HCT116 (cell line): Measurements from ENCODE around the gene INPP5K. TPM values are rescaled to one million over a fixed set of nuclear protein-coding genes. Genes with fewer than 3 reads are reported as not detected.

Source experiments
- ATAC-seq: fragments of 200-7000 bp; cut with Tn5 transposase; 2 replicates; pipeline ENCODE4 v1.9.1; 2020; ENCODE audit warnings: mild to moderate bottlenecking, moderate library complexity
- BruUV-seq: library from RNA; stranded (reverse); fragments of 400-500 nt; replicated peaks from 2 replicates; lab custom pipeline; 2021; lab: Mats Ljungman, UMichigan
- CTCF ChIA-PET: fragments of 300-600 bp; sonication (Branson Sonifier 250); formaldehyde crosslinking; loops from one replicate; lab custom pipeline; 2021; ENCODE audit warnings: antibody characterized with exemption; lab: Charles Lee
- POLR2A ChIA-PET: fragments of 300-600, 350-600 bp; sonication (Branson Sonifier 250); formaldehyde crosslinking; loops from one replicate; lab custom pipeline; 2021; ENCODE audit warnings: antibody characterized with exemption; lab: Charles Lee
- RAD21 ChIA-PET, 2 experiments: fragments of 300-600 bp; sonication (Branson Sonifier 250); formaldehyde crosslinking; loops; one replicate each; lab custom pipeline; 2023; ENCODE audit warnings: low total read pairs in 2 of 2; ENCODE audit not compliant: uncharacterized antibody in 2 of 2, unreplicated experiment in 2 of 2, low non-redundant PET in 1 of 2; lab: Charles Lee
- DNase-seq: peaks from one replicate; pipeline ENCODE4 v3.0.0-alpha.2; 2010; ENCODE audit warnings: low read depth, low spot score
- H2AFZ ChIP-seq: fragments of 200-600 bp; shearing (Covaris generic), sonication (generic); 2 replicates; pipeline ENCODE4 v1.6.1; 2017; ENCODE audit warnings: low read depth, mixed run types, mixed read lengths, antibody characterized with exemption, low read length; ENCODE audit not compliant: poor library complexity, severe bottlenecking
- H3K27ac ChIP-seq: 2 replicates; pipeline ENCODE4 v1.5.1; 2012; ENCODE audit warnings: low read depth, low read length
- H3K27me3 ChIP-seq: fragments of 200-600 bp; sonication (generic); 2 replicates; pipeline ENCODE4 v1.6.1; 2016; ENCODE audit warnings: mixed run types, low read length, mixed read lengths; ENCODE audit not compliant: insufficient read depth
- H3K36me3 ChIP-seq, 2 experiments: fragments of 200-500 bp in 1 of 2; fragments of 200-600 bp in 1 of 2; sonication (Bioruptor generic) in 1 of 2; sonication (generic) in 1 of 2; 2 replicates each; pipeline versions ENCODE4 v1.5.1 to v1.6.1; 2014 to 2016; ENCODE audit warnings: low read length in 2 of 2, inconsistent platforms in 1 of 2, mixed read lengths in 1 of 2, mixed run types in 1 of 2; ENCODE audit not compliant: insufficient read depth in 2 of 2, control insufficient read depth in 1 of 2
- H3K4me1 ChIP-seq, 2 experiments: fragments of 200-600 bp in 1 of 2; sonication (generic) in 1 of 2; 2 replicates each; pipeline versions ENCODE4 v1.5.1 to v1.6.1; 2012 to 2017; ENCODE audit warnings: low read length in 2 of 2, inconsistent platforms in 1 of 2, mild to moderate bottlenecking in 1 of 2, mixed read lengths in 1 of 2, mixed run types in 1 of 2, moderate library complexity in 1 of 2; ENCODE audit not compliant: insufficient read depth in 2 of 2, control insufficient read depth in 1 of 2
- H3K4me2 ChIP-seq: fragments of 200-600 bp; sonication (generic); 2 replicates; pipeline ENCODE4 v1.6.1; 2017; ENCODE audit warnings: mixed run types, low read length, mixed read lengths
- H3K4me3 ChIP-seq, 2 experiments: fragments of 200-600 bp in 1 of 2; sonication (generic) in 1 of 2; replicated peaks in 1 of 2; 2 replicates each; pipeline ENCODE4 v1.5.1; 2011 to 2016; ENCODE audit warnings: low read length in 2 of 2, control low read depth in 1 of 2, low read depth in 1 of 2, mild to moderate bottlenecking in 1 of 2, mixed read lengths in 1 of 2, mixed run types in 1 of 2
- H3K79me2 ChIP-seq: fragments of 200-600 bp; sonication (generic); 2 replicates; pipeline ENCODE4 v1.6.1; 2017; ENCODE audit warnings: mild to moderate bottlenecking, mixed run types, low read length, moderate library complexity, mixed read lengths; ENCODE audit not compliant: insufficient read depth
- H3K9ac ChIP-seq: fragments of 200-600 bp; sonication (generic); 2 replicates; pipeline ENCODE4 v1.6.1; 2016; ENCODE audit warnings: low read length, mixed read lengths
- H3K9me2 ChIP-seq: fragments of 200-600 bp; sonication (generic), shearing (Covaris generic); 2 replicates; pipeline ENCODE4 v1.6.1; 2017; ENCODE audit warnings: mixed run types, mild to moderate bottlenecking, moderate library complexity; ENCODE audit not compliant: insufficient read depth
- H3K9me3 ChIP-seq, 2 experiments: fragments of 200-500 bp in 1 of 2; fragments of 200-600 bp in 1 of 2; sonication (Bioruptor generic) in 1 of 2; sonication (generic) in 1 of 2; 2 replicates each; pipeline ENCODE4 v1.6.1; 2014 to 2017; ENCODE audit warnings: low read length in 2 of 2, mixed read lengths in 2 of 2, inconsistent platforms in 1 of 2, low read depth in 1 of 2, mild to moderate bottlenecking in 1 of 2, mixed run types in 1 of 2, moderate library complexity in 1 of 2; ENCODE audit not compliant: control insufficient read depth in 1 of 2, insufficient read depth in 1 of 2
- H4K20me1 ChIP-seq: fragments of 200-600 bp; sonication (generic), shearing (Covaris generic); 2 replicates; pipeline ENCODE4 v1.6.1; 2017; ENCODE audit warnings: mixed run types, mild to moderate bottlenecking, moderate library complexity; ENCODE audit not compliant: insufficient read depth
- CBX3 ChIP-seq: IDR thresholded peaks from 2 replicates; pipeline ENCODE4 v1.6.1; 2012; ENCODE audit warnings: low read depth
- EGR1 ChIP-seq: IDR thresholded peaks from 2 replicates; pipeline ENCODE4 v1.6.1; 2012; ENCODE audit warnings: low read depth
- EZH2phosphoT487 ChIP-seq: fragments of 200-600 bp; IDR thresholded peaks from 2 replicates; pipeline ENCODE4 v1.6.1; 2018; ENCODE audit warnings: antibody characterized with exemption, borderline replicate concordance
- FOSL1 ChIP-seq: IDR thresholded peaks from 2 replicates; pipeline ENCODE4 v1.6.1; 2012; ENCODE audit warnings: low read depth
- MAX ChIP-seq: IDR thresholded peaks from 2 replicates; pipeline ENCODE4 v1.6.1; 2012
- POLR2A ChIP-seq: IDR thresholded peaks from 2 replicates; pipeline ENCODE4 v1.7.0; 2011; ENCODE audit warnings: borderline replicate concordance; ENCODE audit not compliant: insufficient read depth, insufficient read length; ENCODE audit errors: extremely low read depth
- POLR2AphosphoS5 ChIP-seq: IDR thresholded peaks from 2 replicates; pipeline ENCODE4 v1.6.1; 2011; ENCODE audit warnings: mild to moderate bottlenecking, low read depth, low read length, moderate library complexity
- SIN3A ChIP-seq: IDR thresholded peaks from 2 replicates; pipeline ENCODE4 v1.6.1; 2012; ENCODE audit warnings: low read depth
- SP1 ChIP-seq: IDR thresholded peaks from 2 replicates; pipeline ENCODE4 v1.6.1; 2012; ENCODE audit warnings: low read depth
- SRF ChIP-seq: IDR thresholded peaks from 2 replicates; pipeline ENCODE4 v1.6.1; 2012; ENCODE audit warnings: low read depth
- TCF7L2 ChIP-seq: IDR thresholded peaks from 2 replicates; pipeline ENCODE4 v1.7.0; 2011; ENCODE audit warnings: borderline replicate concordance, inconsistent platforms; ENCODE audit not compliant: insufficient read depth, insufficient read length; ENCODE audit errors: extremely low read depth
- YY1 ChIP-seq: IDR thresholded peaks from 2 replicates; pipeline ENCODE4 v1.6.1; 2011; ENCODE audit warnings: low read length, low read depth, moderate library complexity, mild to moderate bottlenecking; ENCODE audit not compliant: insufficient replicate concordance; ENCODE audit errors: extremely low read depth
- ZBTB33 ChIP-seq: IDR thresholded peaks from 2 replicates; pipeline ENCODE4 v1.6.1; 2011; ENCODE audit warnings: mild to moderate bottlenecking, low read length, moderate library complexity; ENCODE audit not compliant: insufficient replicate concordance; ENCODE audit errors: extremely low read depth
- ZFX ChIP-seq: fragments of 450-650 bp; IDR thresholded peaks from 2 replicates; pipeline ENCODE4 v1.6.1; 2017
- intact Hi-C: fragments of 100-400 bp; cut with micrococcal nuclease; formaldehyde crosslinking; loops from 2 replicates; pipeline ENCODE4 v1.10.0; 2022
- total RNA-seq: library from RNA; stranded (reverse); gene quantifications from one replicate; pipeline ENCODE4 v1.2.1, GENCODE V29; 2021; ENCODE audit not compliant: unreplicated experiment

Gene INPP5K
- total RNA-seq, 1 experiment from 2014 or later: 25.6 TPM

GRCh38 chr17:1455797-1456599 is 60.4 kb downstream of the INPP5K start, which contains the start of gene CRK:
TSS of gene CRK (minus strand) at chr17:1456232. CDS start at chr17:1456117, 115 bp downstream.
- H3K4me2 ChIP-seq: peak within 1 kb of the TSS; percentile 75
- RAD21 ChIA-PET: no interaction called here
- H3K9me2 ChIP-seq: no peaks in the 10 kb centered on the region
- H3K4me1 ChIP-seq: peaks cover 24 to 37% of the 10 kb centered on the region in 2 experiments
- H3K9me3 ChIP-seq: no peaks in the 10 kb centered on the region
- intact Hi-C loops: loop anchor here (2.0 kb wide), 1 partner anchor 91 kb away; no protein-coding TSS in a partner anchor
- H3K27ac ChIP-seq: peak within 1 kb of the TSS; percentile 96
- peaks cover 7 to 24% of the 10 kb centered on the region in 2 experiments; a peak in 2 of 4 replicates for H3K36me3 ChIP-seq
- no peak within 1 kb of the TSS for H2AFZ ChIP-seq
- CTCF ChIA-PET: no interaction called here
- peak within 1 kb of the TSS; percentile 85 to 92 for H3K4me3 ChIP-seq
- peaks cover 11% of the 10 kb centered on the region; the same call in 1 of the 2 replicates for H4K20me1 ChIP-seq
- ATAC-seq: peak; percentile 89
- no TSS peak for BruUV-seq
- POLR2A ChIA-PET: interaction anchor here (0.8 kb wide), 1 partner anchor 56 kb away, joined by 3 read pairs; the partner anchor contains the start of gene YWHAE
- DNase-seq: peak; percentile 85
- peak within 1 kb of the TSS; percentile 99 for H3K9ac ChIP-seq
- H3K79me2 ChIP-seq: peaks cover 50% of the 10 kb centered on the region
- no peaks in the 10 kb centered on the region for H3K27me3 ChIP-seq
- TF ChIP-seq SRF: peak; percentile 12; the same call in 1 of the 2 replicates
- TF ChIP-seq MAX: 0 out of 2 replicates have a peak, but pooled peaks have one; percentile 21
- TF ChIP-seq FOSL1: no peak
- peak; percentile 88 for TF ChIP-seq EGR1
- TF ChIP-seq ZFX: peak; percentile 77; the same call in 1 of the 2 replicates
- peak; percentile 8 for TF ChIP-seq TCF7L2
- peak; percentile 50 for TF ChIP-seq SP1
- peak; percentile 52 for TF ChIP-seq ZBTB33
- TF ChIP-seq EZH2phosphoT487: no peak
- TF ChIP-seq SIN3A: 0 out of 2 replicates have a peak, but pooled peaks have one; percentile 52
- no peak for TF ChIP-seq CBX3
- TF ChIP-seq POLR2AphosphoS5: peak; percentile 95
- TF ChIP-seq YY1: peak; percentile 99
- peak; percentile 82 for TF ChIP-seq POLR2A
